Activated B cell treated with CpG ODN at 0.5 μM for 24 hours (primary cell): ENCODE measurements around the gene LENG9. TPM values are rescaled to one million over a fixed set of nuclear protein-coding genes. Genes with fewer than 3 reads are reported as not detected.
A peak's percentile ranks its signal among the peaks of the same experiment; 100 is the strongest.
"Not testable (repeated sequence)": the region's sequence is repeated elsewhere in the genome, so short reads cannot be mapped to it uniquely, and the experiment has no call there.

Source experiments
- ATAC-seq: fragments of 200-7000 bp; cut with Tn5 transposase; one replicate; pipeline ENCODE4 v1.10.0; 2021; ENCODE audit warnings: low read depth, mild to moderate bottlenecking, moderate library complexity
- CTCF ChIA-PET: fragments of 350-600 bp; sonication (Branson Sonifier 250); formaldehyde crosslinking; loops from one replicate; lab custom pipeline; 2021; ENCODE audit warnings: antibody characterized with exemption; lab: Charles Lee
- POLR2A ChIA-PET: fragments of 350-600 bp; sonication (Branson Sonifier 250); formaldehyde crosslinking; loops from one replicate; lab custom pipeline; 2021; ENCODE audit warnings: antibody characterized with exemption; lab: Charles Lee
- DNase-seq: peaks from one replicate; pipeline ENCODE4 v3.0.0; 2022
- H3K27ac Mint-ChIP-seq: one replicate; pipeline ENCODE4 v1.8.0; 2020; ENCODE audit warnings: mixed read lengths
- H3K27me3 Mint-ChIP-seq: one replicate; pipeline ENCODE4 v1.8.0; 2021; ENCODE audit warnings: mixed read lengths
- H3K36me3 Mint-ChIP-seq: one replicate; pipeline ENCODE4 v1.8.0; 2021; ENCODE audit warnings: low read depth, mixed read lengths
- H3K4me1 Mint-ChIP-seq: one replicate; pipeline ENCODE4 v1.8.0; 2021; ENCODE audit warnings: mixed read lengths
- H3K4me3 Mint-ChIP-seq: one replicate; pipeline ENCODE4 v1.8.0; 2020; ENCODE audit warnings: mild to moderate bottlenecking, mixed read lengths
- H3K9me3 Mint-ChIP-seq: one replicate; pipeline ENCODE4 v1.8.0; 2020; ENCODE audit warnings: mixed read lengths
- intact Hi-C: fragments of 100-400 bp; cut with micrococcal nuclease; formaldehyde crosslinking; loops from one replicate; pipeline ENCODE4 v1.15.1; 2024
- total RNA-seq: library from RNA; stranded (reverse); gene quantifications from 2 replicates; pipeline ENCODE4 v1.2.3, GENCODE V29; 2022
- TF ChIP-seq, protein P1 (sequence below): fragments of 200-600 bp; IDR thresholded peaks from one replicate; pipeline ENCODE4 v1.8.0; 2022; ENCODE audit warnings: antibody characterized with exemption, mild to moderate bottlenecking

The LENG9 gene
- total RNA-seq, 1 donor from 2014 or later, result 8.5 TPM

DNA sequence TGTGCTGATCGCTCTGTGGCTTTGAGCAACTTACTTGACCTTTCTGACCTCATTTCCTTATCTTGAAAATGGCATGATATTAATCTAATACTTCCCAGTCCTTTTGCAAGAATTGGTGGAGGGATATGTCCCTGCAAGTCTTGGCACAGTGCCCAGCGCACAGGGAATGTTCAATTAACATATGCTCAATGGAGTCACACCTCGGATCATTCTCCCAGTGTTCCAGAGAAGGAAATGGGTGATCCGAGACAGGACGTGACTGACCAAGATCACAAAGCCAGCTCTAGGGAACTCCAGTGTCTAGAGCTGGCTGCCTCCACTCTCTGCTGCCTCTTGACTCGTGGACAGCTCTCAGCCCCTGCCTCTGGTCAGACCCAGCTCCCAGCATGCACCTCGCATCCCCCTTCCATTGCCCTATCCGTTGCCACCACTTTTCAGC is 5.9 kb upstream of the LENG9 start:
- intact Hi-C loops, result loop anchor here (10.0 kb wide), 1 partner anchor 1175 kb away; the partner anchor contains the start of genes CCDC106, ZNF580 and ZNF581
- no peak overlapping the region for H3K4me3 Mint-ChIP-seq

DNA sequence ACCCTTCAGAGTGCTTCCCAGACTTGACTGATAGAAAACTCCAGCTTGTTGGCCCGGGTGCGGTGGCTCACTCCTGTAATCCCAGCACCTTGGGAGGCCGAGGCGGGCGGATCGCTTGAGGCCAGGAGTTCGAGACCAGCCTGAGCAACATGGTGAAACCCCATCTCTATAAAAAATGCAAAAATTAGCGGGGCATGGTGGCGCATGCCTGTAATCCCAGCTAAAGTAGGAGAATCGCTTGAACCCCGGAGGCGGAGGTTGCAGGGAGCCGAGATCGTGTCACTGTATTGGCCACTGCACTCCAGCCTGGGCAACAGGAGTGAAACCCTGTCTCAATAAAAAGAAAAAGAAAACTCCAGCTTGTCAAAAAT is 2.5 kb upstream of the LENG9 start:
- Mint-ChIP-seq H3K4me3 (peak overlapping the region; percentile 20), H3K27me3 (peaks cover 15% of the 10 kb centered on the region), H3K36me3 (peaks cover 19% of the 10 kb centered on the region), H3K4me1 (peaks cover 27% of the 10 kb centered on the region)
- H3K27ac Mint-ChIP-seq, ATAC-seq, H3K9me3 Mint-ChIP-seq, CTCF ChIA-PET, DNase-seq: not testable (repeated sequence)
- intact Hi-C loops, result loop anchor here (10.0 kb wide), 1 partner anchor 1179 kb away; the partner anchor contains the start of genes CCDC106, ZNF580 and ZNF581
- POLR2A ChIA-PET, result interaction anchor here (1.9 kb wide), 1 partner anchor 18 kb away, joined by 11 read pairs; the partner anchor contains the start of gene LENG8

More for the DNA sequence above, 5.9 kb upstream of the LENG9 start:
- ATAC-seq (no peak), DNase-seq (no peak)
- TF ChIP-seq, protein P1, sequence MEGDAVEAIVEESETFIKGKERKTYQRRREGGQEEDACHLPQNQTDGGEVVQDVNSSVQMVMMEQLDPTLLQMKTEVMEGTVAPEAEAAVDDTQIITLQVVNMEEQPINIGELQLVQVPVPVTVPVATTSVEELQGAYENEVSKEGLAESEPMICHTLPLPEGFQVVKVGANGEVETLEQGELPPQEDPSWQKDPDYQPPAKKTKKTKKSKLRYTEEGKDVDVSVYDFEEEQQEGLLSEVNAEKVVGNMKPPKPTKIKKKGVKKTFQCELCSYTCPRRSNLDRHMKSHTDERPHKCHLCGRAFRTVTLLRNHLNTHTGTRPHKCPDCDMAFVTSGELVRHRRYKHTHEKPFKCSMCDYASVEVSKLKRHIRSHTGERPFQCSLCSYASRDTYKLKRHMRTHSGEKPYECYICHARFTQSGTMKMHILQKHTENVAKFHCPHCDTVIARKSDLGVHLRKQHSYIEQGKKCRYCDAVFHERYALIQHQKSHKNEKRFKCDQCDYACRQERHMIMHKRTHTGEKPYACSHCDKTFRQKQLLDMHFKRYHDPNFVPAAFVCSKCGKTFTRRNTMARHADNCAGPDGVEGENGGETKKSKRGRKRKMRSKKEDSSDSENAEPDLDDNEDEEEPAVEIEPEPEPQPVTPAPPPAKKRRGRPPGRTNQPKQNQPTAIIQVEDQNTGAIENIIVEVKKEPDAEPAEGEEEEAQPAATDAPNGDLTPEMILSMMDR, result no peak
- Mint-ChIP-seq H3K36me3 (no peaks in the 10 kb centered on the region), H3K27me3 (peaks cover 26% of the 10 kb centered on the region), H3K9me3 (no peaks in the 10 kb centered on the region), H3K4me1 (peaks cover 19% of the 10 kb centered on the region), H3K27ac (no peak overlapping the region)
- POLR2A ChIA-PET, result no interaction called here
- CTCF ChIA-PET, result interaction anchor here (1.0 kb wide), 1 partner anchor 12 kb away, joined by 4 read pairs; no protein-coding TSS in a partner anchor

DNA sequence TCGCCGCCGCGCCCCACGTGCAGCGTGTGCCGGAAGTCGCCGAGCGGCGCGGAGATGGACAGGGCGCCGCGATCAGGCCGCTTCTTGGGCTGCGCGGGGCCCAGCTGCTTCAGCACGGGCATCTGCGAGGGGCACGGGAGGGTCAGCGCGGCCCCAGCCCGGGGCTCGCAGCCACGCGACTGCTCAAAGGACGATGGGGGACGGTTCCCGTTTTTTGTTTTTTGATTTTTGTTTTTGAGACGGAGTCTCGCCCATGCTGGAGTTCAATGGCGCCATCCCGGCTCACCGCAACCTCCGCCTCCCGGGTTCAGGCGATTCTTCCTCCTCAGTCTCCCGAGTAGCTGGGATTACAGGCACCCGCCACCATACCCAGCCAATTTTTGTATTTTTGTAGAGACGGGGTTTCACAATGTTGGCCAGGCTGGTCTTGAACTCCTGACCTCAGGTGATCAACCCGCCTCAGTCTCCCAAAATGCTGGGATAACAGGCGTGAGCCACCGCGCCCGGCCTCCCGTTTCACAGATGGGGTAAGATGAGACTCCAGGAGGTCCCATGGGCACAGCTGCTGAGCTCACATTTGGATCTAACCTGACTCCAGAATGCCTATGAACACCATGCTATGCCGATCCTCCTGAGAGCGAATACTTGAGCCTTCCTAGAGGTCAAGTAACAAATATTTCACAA is 2.0 kb upstream of the LENG9 start:
- ATAC-seq (no peak), DNase-seq (no peak)
- H3K36me3 Mint-ChIP-seq, result peaks cover 24% of the 10 kb centered on the region
- H3K9me3 Mint-ChIP-seq, result no peaks in the 10 kb centered on the region
- peak overlapping the region; percentile 57 for H3K4me3 Mint-ChIP-seq
- intact Hi-C loops, result loop anchor here (2.0 to 10.0 kb wide), 2 partner anchors 1011 to 1179 kb away; partner anchors contain the start of genes CCDC106, ZNF580, ZNF581 and ZNF628
- TF ChIP-seq, protein P1, result no peak
- H3K27me3 Mint-ChIP-seq, result peaks cover 12% of the 10 kb centered on the region
- H3K4me1 Mint-ChIP-seq, result peaks cover 23% of the 10 kb centered on the region
- H3K27ac Mint-ChIP-seq, result no peak overlapping the region
- ChIA-PET CTCF (no interaction called here), POLR2A (interaction anchor here (1.9 kb wide), 1 partner anchor 17 kb away, joined by 11 read pairs; the partner anchor contains the start of gene LENG8)

DNA sequence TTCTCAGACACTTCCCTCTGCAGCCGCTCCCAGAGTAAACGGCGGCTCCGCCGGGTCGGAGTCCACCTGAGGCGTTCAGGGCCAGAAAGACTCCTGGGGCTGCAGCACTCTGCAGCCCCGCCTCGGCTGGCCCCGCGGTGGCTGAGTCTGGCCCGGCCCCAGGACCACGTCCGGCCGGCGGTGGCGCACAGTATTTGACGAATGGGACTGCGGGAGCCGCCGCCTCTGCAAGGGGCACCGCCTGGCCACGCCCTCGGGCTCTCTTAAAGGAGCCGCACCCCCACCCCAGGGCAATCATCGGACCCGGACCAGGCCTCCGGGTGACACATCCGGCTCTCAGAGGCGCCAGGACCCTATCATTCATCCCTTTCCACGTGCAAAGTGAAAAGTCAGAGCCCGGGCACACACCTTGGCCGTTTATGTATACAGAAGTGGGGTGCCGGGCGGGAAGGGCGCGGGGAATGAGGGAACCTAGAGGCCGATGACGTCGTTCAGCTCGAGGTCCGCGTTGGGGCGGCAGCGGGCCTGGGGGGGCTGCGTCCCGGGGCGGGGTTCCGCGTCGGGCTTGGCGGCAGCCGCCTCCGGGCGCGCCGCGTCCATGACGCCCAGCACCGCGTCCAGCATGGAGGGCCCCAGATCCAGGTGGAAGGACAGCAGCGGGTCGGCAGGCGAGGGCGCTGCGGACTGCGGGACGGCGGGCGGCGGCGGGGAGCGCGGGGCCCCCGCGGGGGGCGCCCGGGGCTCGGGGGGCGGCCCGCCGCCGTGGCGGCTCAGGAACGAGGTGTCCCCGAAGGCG is 1.2 kb upstream of the LENG9 start:
- CTCF ChIA-PET, result no interaction called here
- intact Hi-C loops, result loop anchor here (1.0 to 10.0 kb wide), 8 partner anchors 152 to 1180 kb away; partner anchors contain the start of genes CCDC106, PPP6R1, ZNF580 and ZNF581
- peaks cover 19% of the 10 kb centered on the region for H3K4me1 Mint-ChIP-seq
- H3K27me3 Mint-ChIP-seq, result peaks cover 4% of the 10 kb centered on the region
- ATAC-seq (peak; percentile 51), DNase-seq (peak; percentile 74)
- H3K36me3 Mint-ChIP-seq, result peaks cover 27% of the 10 kb centered on the region
- peak overlapping the region; percentile 90 for H3K27ac Mint-ChIP-seq
- POLR2A ChIA-PET, result interaction anchor here (1.9 kb wide), 1 partner anchor 16 kb away, joined by 11 read pairs; the partner anchor contains the start of gene LENG8
- TF ChIP-seq, protein P1, result no peak
- H3K4me3 Mint-ChIP-seq, result peak overlapping the region; percentile 82
- no peaks in the 10 kb centered on the region for H3K9me3 Mint-ChIP-seq

DNA sequence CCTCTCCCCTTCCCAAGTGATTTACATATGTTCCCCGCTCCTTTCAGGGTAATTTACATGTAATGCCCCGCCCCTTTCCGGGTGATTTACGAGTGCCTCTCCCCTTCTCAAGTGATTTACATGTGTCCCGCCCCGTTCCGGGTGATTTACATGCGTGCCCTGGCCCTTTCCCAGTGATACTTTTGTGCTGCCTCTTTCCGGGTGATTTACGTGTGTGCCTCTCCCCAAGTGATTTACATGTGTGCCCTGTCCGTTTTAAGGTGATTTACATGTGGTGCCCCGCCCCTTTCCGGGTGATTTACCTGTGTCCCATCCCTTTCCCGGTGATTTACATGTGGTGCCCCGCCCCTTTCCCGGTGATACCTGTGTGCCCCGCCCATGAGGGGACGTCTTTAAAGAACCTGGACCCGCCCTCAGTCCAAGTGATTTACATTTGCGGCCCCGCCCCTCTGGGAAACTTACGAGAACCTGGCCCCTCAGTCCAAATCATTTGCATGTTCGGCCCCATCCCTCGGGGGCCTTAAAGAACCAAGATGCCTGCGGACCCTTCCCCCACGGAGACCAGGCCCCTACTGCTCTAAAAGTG is 559 bp upstream of the LENG9 start:
- peak overlapping the region; percentile 82 for H3K4me3 Mint-ChIP-seq
- CTCF ChIA-PET, result no interaction called here
- TF ChIP-seq, protein P1, result no peak
- ATAC-seq, result peak; percentile 58
- H3K9me3 Mint-ChIP-seq, result no peaks in the 10 kb centered on the region
- peak overlapping the region; percentile 90 for H3K27ac Mint-ChIP-seq
- intact Hi-C loops, result loop anchor here (1.0 to 10.0 kb wide), 8 partner anchors 153 to 1181 kb away; partner anchors contain the start of genes CCDC106, PPP6R1, ZNF580 and ZNF581
- H3K4me1 Mint-ChIP-seq, result peaks cover 23% of the 10 kb centered on the region
- peak; percentile 79 for DNase-seq
- H3K36me3 Mint-ChIP-seq, result peaks cover 34% of the 10 kb centered on the region
- H3K27me3 Mint-ChIP-seq, result no peaks in the 10 kb centered on the region
- POLR2A ChIA-PET, result interaction anchor here (0.5 to 3.4 kb wide), 17 partner anchors 10 to 1191 kb away, joined by 3 to 78 read pairs (median 4); partner anchors contain the start of genes CNOT3, LENG8, MBOAT7 and PRKCG
